K562 (cell line): ENCODE measurements around the gene TIMM17A. TPM values are rescaled to one million over a fixed set of nuclear protein-coding genes. Genes with fewer than 3 reads are reported as not detected.

Experiments
- ATAC-seq: fragments of 200-7000 bp; cut with Tn5 transposase; 3 replicates; pipeline ENCODE4 v1.9.1; 2020; ENCODE audit warnings: moderate library complexity
- BruUV-seq: library from RNA; stranded (reverse); fragments of 400-500 nt; replicated peaks from 2 replicates; lab custom pipeline; 2021; lab: Mats Ljungman, UMichigan
- CTCF ChIA-PET: fragments of 300-600 bp; formaldehyde crosslinking; extraction: SDS; loops from one replicate; lab custom pipeline; 2021; ENCODE audit warnings: low intra/inter-chr PET ratio; lab: Yijun Ruan, JAX
- POLR2A ChIA-PET: fragments of 300-600, 350-650 bp; sonication (Branson Sonifier 250); formaldehyde crosslinking; extraction: SDS; loops from one replicate; lab custom pipeline; 2021; ENCODE audit warnings: antibody characterized with exemption, inconsistent platforms; lab: Yijun Ruan, JAX
- DNase-seq, 4 experiments: peaks; one replicate each; pipeline versions ENCODE4 v3.0.0 to v3.0.0-alpha.2; 2011 to 2018; ENCODE audit warnings: low spot score in 3 of 4, mixed read lengths in 3 of 4; ENCODE audit errors: extremely low read depth in 1 of 4
- FAIRE-seq: peaks from 2 replicates; lab custom pipeline; 2011; peaks lifted over from hg19 to GRCh38; lab: Jason Lieb, UNC
- H2AFZ ChIP-seq: 2 replicates; pipeline ENCODE4 v1.6.0; 2011; ENCODE audit warnings: low read depth, low read length, control low read depth, inconsistent platforms
- H3K27ac ChIP-seq: fragments of 200-600 bp; 3 replicates; pipeline ENCODE4 v1.8.0; 2011; ENCODE audit warnings: low read depth, mild to moderate bottlenecking, control low read depth, inconsistent platforms, low read length, moderate library complexity, mixed read lengths; ENCODE audit errors: extremely low read depth
- H3K27me3 ChIP-seq, 2 experiments: fragments of 300-600 bp in 1 of 2; 2 replicates in 1 of 2; 3 replicates in 1 of 2; pipeline versions ENCODE4 v1.6.0 to v1.8.0; 2011; ENCODE audit warnings: inconsistent platforms in 2 of 2, low read length in 2 of 2, mild to moderate bottlenecking in 1 of 2, mixed read lengths in 1 of 2, moderate library complexity in 1 of 2; ENCODE audit not compliant: control insufficient read depth in 2 of 2, insufficient read depth in 2 of 2
- H3K36me3 ChIP-seq: fragments of 300-600 bp; 3 replicates; pipeline ENCODE4 v1.8.0; 2011; ENCODE audit warnings: mild to moderate bottlenecking, low read length, inconsistent platforms; ENCODE audit not compliant: control insufficient read depth, insufficient read depth
- H3K4me1 ChIP-seq, 2 experiments: fragments of 200-600 bp in 1 of 2; replicated peaks in 1 of 2; 2 replicates in 1 of 2; 3 replicates in 1 of 2; pipeline versions ENCODE4 v1.5.1 to v1.8.0; 2011; ENCODE audit warnings: inconsistent platforms in 2 of 2, low read length in 2 of 2, mild to moderate bottlenecking in 1 of 2, mixed read lengths in 1 of 2, moderate library complexity in 1 of 2; ENCODE audit not compliant: control insufficient read depth in 2 of 2, insufficient read depth in 2 of 2
- H3K4me2 ChIP-seq: 2 replicates; pipeline ENCODE4 v1.6.1; 2011; ENCODE audit warnings: low read length, control low read depth, inconsistent platforms, mixed read lengths; ENCODE audit not compliant: insufficient read depth
- H3K4me3 ChIP-seq: fragments of 200-600 bp; sonication (generic), shearing (Covaris generic); 2 replicates; pipeline ENCODE4 v1.5.1; 2016; ENCODE audit warnings: control low read depth, inconsistent platforms
- H3K79me2 ChIP-seq: fragments of 200-600 bp; 3 replicates; pipeline ENCODE4 v1.8.0; 2011; ENCODE audit warnings: low read length, inconsistent platforms; ENCODE audit not compliant: control insufficient read depth, insufficient read depth
- H3K9ac ChIP-seq, 2 experiments: 2 replicates each; pipeline versions ENCODE4 v1.6.0 to v1.6.1; 2011; ENCODE audit warnings: low read depth in 2 of 2, low read length in 2 of 2, control low read depth in 1 of 2, inconsistent platforms in 1 of 2, mild to moderate bottlenecking in 1 of 2, mixed read lengths in 1 of 2; ENCODE audit not compliant: insufficient read depth in 1 of 2
- H3K9me1 ChIP-seq: one replicate; pipeline ENCODE4 v1.6.0; 2011; ENCODE audit warnings: inconsistent platforms, mild to moderate bottlenecking, low read length, moderate library complexity; ENCODE audit not compliant: control insufficient read depth, insufficient read depth
- H3K9me3 ChIP-seq: replicated peaks from 2 replicates; pipeline ENCODE4 v1.5.1; 2011; ENCODE audit warnings: low read depth, low read length, inconsistent platforms; ENCODE audit not compliant: control insufficient read depth, insufficient read depth
- H4K20me1 ChIP-seq: replicated peaks from 2 replicates; pipeline ENCODE4 v1.6.1; 2011; ENCODE audit warnings: low read length, inconsistent platforms, mixed read lengths; ENCODE audit not compliant: control insufficient read depth, insufficient read depth
- ATF3 ChIP-seq, 2 experiments: fragments of 450-650 bp in 1 of 2; sonication (generic) in 1 of 2; formaldehyde crosslinking in 1 of 2; IDR thresholded peaks in 1 of 2; conservative IDR thresholded peaks in 1 of 2; 2 replicates each; pipeline versions ENCODE4 v1.6.1 to v1.8.1; 2016 to 2023; ENCODE audit warnings: mild to moderate bottlenecking in 2 of 2, moderate library complexity in 2 of 2, inconsistent platforms in 1 of 2, missing genetic modification reagents in 1 of 2
- BHLHE40 ChIP-seq: IDR thresholded peaks from 2 replicates; pipeline ENCODE4 v1.6.1; 2011; ENCODE audit warnings: low read length, improper control_type of control experiment
- CC2D1A ChIP-seq: fragments of 450-650 bp; IDR thresholded peaks from 2 replicates; pipeline ENCODE4 v1.6.1; 2017; ENCODE audit warnings: mild to moderate bottlenecking
- CXXC5 ChIP-seq: fragments of 250-450 bp; sonication (Bioruptor Pico); IDR thresholded peaks from 2 replicates; pipeline ENCODE4 v1.8.0; 2022; ENCODE audit warnings: inconsistent platforms, mild to moderate bottlenecking, moderate library complexity
- DIDO1 ChIP-seq: fragments of 450-650 bp; IDR thresholded peaks from 2 replicates; pipeline ENCODE4 v1.6.1; 2016; ENCODE audit warnings: low read depth, missing biosample characterization, missing genetic modification characterization
- HDGF ChIP-seq: fragments of 450-650 bp; IDR thresholded peaks from 2 replicates; pipeline ENCODE4 v1.6.1; 2016
- MTA3 ChIP-seq: fragments of 450-650 bp; formaldehyde crosslinking; IDR thresholded peaks from 2 replicates; pipeline ENCODE4 v1.6.1; 2017; ENCODE audit warnings: mild to moderate bottlenecking, borderline replicate concordance
- SIRT6 ChIP-seq: IDR thresholded peaks from one replicate; pipeline ENCODE4 v1.6.1; 2012; ENCODE audit warnings: low read depth, mild to moderate bottlenecking, control low read depth, inconsistent platforms, low read length, moderate library complexity
- SREBF1 ChIP-seq: fragments of 150-350 bp; IDR thresholded peaks from 2 replicates; pipeline ENCODE4 v1.6.1; 2014; ENCODE audit warnings: antibody characterized with exemption, low read depth, low read length, borderline replicate concordance
- TARDBP ChIP-seq: fragments of 450-650 bp; IDR thresholded peaks from 2 replicates; pipeline ENCODE4 v1.6.1; 2016
- ZNF695 ChIP-seq: fragments of 450-650 bp; formaldehyde crosslinking; IDR thresholded peaks from 2 replicates; pipeline ENCODE4 v1.4.0; 2020; ENCODE audit warnings: mild to moderate bottlenecking, moderate library complexity
- WGBS: fragments of 100-300 bp; shearing (Covaris generic); methylation state at CpG from one replicate; pipeline ENCODE4 v1.1.6; 2016; ENCODE audit warnings: low coverage, mixed read lengths; ENCODE audit not compliant: insufficient coverage; ENCODE audit errors: missing lambda C conversion rate; 5-methylcytosine and 5-hydroxymethylcytosine counted together
- in situ Hi-C: fragments of 300-500 bp; cut with MboI; formaldehyde crosslinking; loops from 4 replicates; pipeline ENCODE4 v1.15.0; 2018; ENCODE audit warnings: inconsistent platforms, mixed read lengths
- intact Hi-C: fragments of 100-400 bp; cut with micrococcal nuclease; formaldehyde crosslinking; loops from 2 replicates; pipeline ENCODE4 v1.14.2; 2022
- polyA plus RNA-seq, 8 experiments: library from polyadenylated mRNA; depleted of rRNA in 4 of 8; stranded (reverse) in 5 of 8; unstranded in 3 of 8; fragments of >200 nt; fragmentation: Nextera tagmentation in 2 of 8; fragmentation: Illumina TruSeq in 1 of 8; extraction: Ambion mirVana in 2 of 8; extraction: Trizol in 1 of 8; gene quantifications; 2 replicates each; pipeline versions ENCODE4 v1.2.1 to v1.2.3, GENCODE V29; 2011 to 2014; ENCODE audit warnings: inconsistent platforms in 1 of 8, missing spikeins in 1 of 8
- total RNA-seq, 7 experiments: library from RNA; depleted of rRNA in 6 of 7; stranded (reverse); fragments of >200 nt in 6 of 7; fragmentation: Illumina TruSeq in 2 of 7; extraction: Trizol in 2 of 7; gene quantifications; 2 replicates each; pipeline versions ENCODE4 v1.2.1 to v1.2.3, GENCODE V29; 2011 to 2021; ENCODE audit warnings: low replicate concordance in 1 of 7
- TF ChIP-seq, protein P1 (sequence below): IDR thresholded peaks from 2 replicates; pipeline ENCODE4 v1.6.1; 2011; ENCODE audit warnings: borderline replicate concordance, low read depth, mild to moderate bottlenecking, moderate library complexity, low read length; ENCODE audit not compliant: insufficient read depth, poor library complexity, severe bottlenecking
- TF ChIP-seq, protein P2 (sequence below): sonication (generic); IDR thresholded peaks from 2 replicates; pipeline ENCODE4 v1.6.1; 2016
- TF ChIP-seq, protein P3 (sequence below): sonication (generic); formaldehyde crosslinking; IDR thresholded peaks from 2 replicates; pipeline ENCODE4 v1.8.1; 2023; ENCODE audit warnings: mild to moderate bottlenecking, missing genetic modification reagents

Gene TIMM17A
- total and polyA plus RNA-seq, 9 of the 15 experiments (the other 6 are each of a cell fraction or from before 2014, with no cell fraction given): 116 to 744 (median 180) TPM

DNA sequence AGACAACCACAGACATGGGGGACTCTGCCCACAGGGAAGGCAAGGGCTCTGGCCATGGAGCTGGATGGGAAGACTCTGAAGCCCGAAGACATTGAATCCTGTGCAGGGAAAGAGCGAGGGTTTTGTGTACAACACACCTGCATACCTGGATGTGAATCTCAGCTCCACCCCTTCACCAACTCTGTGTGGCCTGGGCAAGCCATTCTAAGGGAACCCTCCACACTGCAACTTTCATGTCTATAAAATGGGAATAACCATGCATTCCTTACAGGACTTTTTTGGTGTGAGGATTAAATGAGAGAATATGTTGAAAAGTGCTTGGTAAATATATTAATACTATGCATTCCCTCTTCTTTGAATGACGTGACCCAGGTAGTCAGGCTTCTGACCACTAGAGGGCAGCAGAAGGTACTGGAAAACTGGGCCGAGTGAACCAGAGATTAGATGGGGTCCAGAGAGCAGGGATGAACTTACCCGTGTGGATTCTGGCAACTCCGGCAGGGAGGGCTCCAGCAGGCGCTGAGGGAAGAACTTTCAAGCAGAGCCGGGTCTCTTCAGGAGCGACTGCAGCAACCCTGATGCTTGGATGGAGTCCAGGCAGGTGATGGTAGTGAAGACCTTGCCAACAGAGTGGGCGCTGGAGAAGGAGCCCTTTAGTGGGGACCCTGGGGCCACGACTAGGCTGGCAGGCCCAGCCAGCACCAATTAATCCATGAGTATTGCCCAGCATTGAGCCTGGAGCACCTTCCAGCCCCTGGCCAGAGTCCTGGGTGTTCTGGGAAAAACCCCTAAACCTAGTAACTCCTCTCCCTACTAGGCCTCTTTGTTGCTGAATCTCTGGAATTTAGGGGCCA lies 54.2 kb downstream of the TIMM17A start:
- Histone ChIP-seq H3K4me2 (no peak overlapping the region), H3K27ac (no peak overlapping the region), H3K9me3 (no peaks in the 10 kb centered on the region), H3K27me3 (peaks cover 0 to 9% of the 10 kb centered on the region in 2 experiments; a peak in 1 of 5 replicates), H3K36me3 (peaks cover 17% of the 10 kb centered on the region; the same call in 2 of the 3 replicates), H3K9me1 (no peaks in the 10 kb centered on the region), H3K9ac (no peak overlapping the region), H4K20me1 (peaks cover 11% of the 10 kb centered on the region; the same call in 1 of the 2 replicates), H3K79me2 (no peaks in the 10 kb centered on the region), H3K4me3 (no peak overlapping the region), H2AFZ (no peak overlapping the region), H3K4me1 (peaks cover 15 to 34% of the 10 kb centered on the region in 2 experiments; a peak in 4 of 5 replicates)
- intact Hi-C loops: loop anchor here (1.0 to 5.0 kb wide), 2 partner anchors 68 to 110 kb away; no protein-coding TSS in a partner anchor
- CTCF ChIA-PET: interaction anchor here (0.6 to 4.6 kb wide), 6 partner anchors 10 to 126 kb away, joined by 3 to 66 read pairs (median 10); partner anchors contain the start of gene GPR37L1
- in situ Hi-C loops: no loop called here
- peak; percentile 98 for FAIRE-seq
- peak; percentile 89 for ATAC-seq
- WGBS: 10% methylated on average over 11 of the region's 11 CpGs
- BruUV-seq: no TSS peak
- peak; percentile 84 to 90 (median 86) for DNase-seq
- POLR2A ChIA-PET: interaction anchor here (0.6 to 1.0 kb wide), 2 partner anchors 10 to 59 kb away, joined by 3 read pairs; no protein-coding TSS in a partner anchor
- no peak for TF ChIP-seq CXXC5 (CRISPR knock-in tag)
- TF ChIP-seq HDGF: no peak
- TF ChIP-seq BHLHE40: peak; percentile 54; the same call in 1 of the 2 replicates
- TF ChIP-seq MTA3: peak; percentile 43; the same call in 1 of the 2 replicates
- TF ChIP-seq SIRT6: no peak
- TF ChIP-seq ZNF695 (CRISPR knock-in tag): no peak
- TF ChIP-seq CC2D1A: peak; percentile 59; the same call in 1 of the 2 replicates
- TF ChIP-seq ATF3 (IDR thresholded peaks at IDR 0.05): peak; percentile 40; the same call in 1 of the 2 replicates
- TF ChIP-seq ATF3 (CRISPR knock-in tag; conservative IDR thresholded peaks at IDR 0.05): no peak
- TF ChIP-seq SREBF1: no peak
- TF ChIP-seq, protein P1, sequence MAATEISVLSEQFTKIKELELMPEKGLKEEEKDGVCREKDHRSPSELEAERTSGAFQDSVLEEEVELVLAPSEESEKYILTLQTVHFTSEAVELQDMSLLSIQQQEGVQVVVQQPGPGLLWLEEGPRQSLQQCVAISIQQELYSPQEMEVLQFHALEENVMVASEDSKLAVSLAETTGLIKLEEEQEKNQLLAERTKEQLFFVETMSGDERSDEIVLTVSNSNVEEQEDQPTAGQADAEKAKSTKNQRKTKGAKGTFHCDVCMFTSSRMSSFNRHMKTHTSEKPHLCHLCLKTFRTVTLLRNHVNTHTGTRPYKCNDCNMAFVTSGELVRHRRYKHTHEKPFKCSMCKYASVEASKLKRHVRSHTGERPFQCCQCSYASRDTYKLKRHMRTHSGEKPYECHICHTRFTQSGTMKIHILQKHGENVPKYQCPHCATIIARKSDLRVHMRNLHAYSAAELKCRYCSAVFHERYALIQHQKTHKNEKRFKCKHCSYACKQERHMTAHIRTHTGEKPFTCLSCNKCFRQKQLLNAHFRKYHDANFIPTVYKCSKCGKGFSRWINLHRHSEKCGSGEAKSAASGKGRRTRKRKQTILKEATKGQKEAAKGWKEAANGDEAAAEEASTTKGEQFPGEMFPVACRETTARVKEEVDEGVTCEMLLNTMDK: no peak
- TF ChIP-seq, protein P2, sequence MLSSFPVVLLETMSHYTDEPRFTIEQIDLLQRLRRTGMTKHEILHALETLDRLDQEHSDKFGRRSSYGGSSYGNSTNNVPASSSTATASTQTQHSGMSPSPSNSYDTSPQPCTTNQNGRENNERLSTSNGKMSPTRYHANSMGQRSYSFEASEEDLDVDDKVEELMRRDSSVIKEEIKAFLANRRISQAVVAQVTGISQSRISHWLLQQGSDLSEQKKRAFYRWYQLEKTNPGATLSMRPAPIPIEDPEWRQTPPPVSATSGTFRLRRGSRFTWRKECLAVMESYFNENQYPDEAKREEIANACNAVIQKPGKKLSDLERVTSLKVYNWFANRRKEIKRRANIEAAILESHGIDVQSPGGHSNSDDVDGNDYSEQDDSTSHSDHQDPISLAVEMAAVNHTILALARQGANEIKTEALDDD: peak; percentile 21; the same call in 1 of the 2 replicates
- peak; percentile 38; the same call in 1 of the 2 replicates for TF ChIP-seq TARDBP
- TF ChIP-seq DIDO1 (tag): no peak
- TF ChIP-seq, protein P3, sequence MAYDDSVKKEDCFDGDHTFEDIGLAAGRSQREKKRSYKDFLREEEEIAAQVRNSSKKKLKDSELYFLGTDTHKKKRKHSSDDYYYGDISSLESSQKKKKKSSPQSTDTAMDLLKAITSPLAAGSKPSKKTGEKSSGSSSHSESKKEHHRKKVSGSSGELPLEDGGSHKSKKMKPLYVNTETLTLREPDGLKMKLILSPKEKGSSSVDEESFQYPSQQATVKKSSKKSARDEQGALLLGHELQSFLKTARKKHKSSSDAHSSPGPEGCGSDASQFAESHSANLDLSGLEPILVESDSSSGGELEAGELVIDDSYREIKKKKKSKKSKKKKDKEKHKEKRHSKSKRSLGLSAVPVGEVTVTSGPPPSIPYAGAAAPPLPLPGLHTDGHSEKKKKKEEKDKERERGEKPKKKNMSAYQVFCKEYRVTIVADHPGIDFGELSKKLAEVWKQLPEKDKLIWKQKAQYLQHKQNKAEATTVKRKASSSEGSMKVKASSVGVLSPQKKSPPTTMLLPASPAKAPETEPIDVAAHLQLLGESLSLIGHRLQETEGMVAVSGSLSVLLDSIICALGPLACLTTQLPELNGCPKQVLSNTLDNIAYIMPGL: no peak
